Suppressor macrophage treated with lipopolysaccharide for 4 hours (primary cell): Measurements from ENCODE around the gene CDC42EP4.

Experiments used
- DNase-seq: peaks from one replicate; pipeline ENCODE4 v3.0.0-alpha.2; 2020

Gene CDC42EP4

GRCh38 chr17:73311781-73312641 lies at the start of gene CDC42EP4:
TSS of gene CDC42EP4 (minus strand) at chr17:73312001. CDS start at chr17:73286500, 25,501 bp downstream.
- peak; percentile 97 for DNase-seq

DNA sequence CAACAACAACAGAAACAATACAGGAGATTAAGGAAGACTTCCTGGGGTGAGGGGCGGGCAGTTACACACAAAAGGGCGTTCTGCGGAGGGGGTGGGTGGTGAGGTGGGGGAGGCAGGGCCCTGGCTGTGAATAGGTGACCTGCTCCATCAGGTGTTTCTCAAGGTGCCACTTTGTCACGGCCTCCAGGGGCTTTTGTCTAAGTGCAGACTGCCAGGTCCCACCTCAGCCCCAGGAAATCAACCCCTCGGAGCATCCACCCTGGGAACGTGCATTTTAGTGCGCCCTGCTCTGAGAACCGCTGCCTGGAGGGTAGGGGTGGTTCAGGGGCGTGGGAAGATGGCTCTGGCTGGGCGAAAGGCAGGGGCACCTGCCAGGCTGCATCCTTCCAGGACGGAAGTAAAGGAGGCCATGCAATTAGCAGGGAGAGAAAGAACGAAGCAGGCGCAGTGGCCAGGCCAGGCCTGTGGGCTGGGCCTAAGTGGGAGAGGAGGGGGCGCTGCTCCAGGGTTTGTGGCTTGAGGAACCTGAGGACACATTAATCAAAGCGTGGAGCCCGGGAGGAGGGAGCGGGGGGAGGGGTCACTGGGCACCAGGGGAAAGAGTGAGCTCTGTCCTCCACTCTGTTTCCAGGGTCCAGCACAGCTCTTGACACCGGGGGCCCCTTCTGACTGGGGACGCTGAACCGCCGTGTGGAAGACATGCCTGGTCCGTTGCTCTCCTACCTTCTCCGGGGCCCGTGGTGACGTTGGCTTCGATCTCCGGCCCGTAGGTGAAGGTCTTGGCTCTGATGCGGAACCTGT lies 49.4 kb upstream of the CDC42EP4 start:
- no peak for DNase-seq

GRCh38 chr17:73359987-73360410 lies 48.2 kb upstream of the CDC42EP4 start:
- DNase-seq, result peak; percentile 7

- no peak for DNase-seq
These were observed 47.6 kb upstream of the CDC42EP4 start for GRCh38 chr17:73359352-73359751.

DNA sequence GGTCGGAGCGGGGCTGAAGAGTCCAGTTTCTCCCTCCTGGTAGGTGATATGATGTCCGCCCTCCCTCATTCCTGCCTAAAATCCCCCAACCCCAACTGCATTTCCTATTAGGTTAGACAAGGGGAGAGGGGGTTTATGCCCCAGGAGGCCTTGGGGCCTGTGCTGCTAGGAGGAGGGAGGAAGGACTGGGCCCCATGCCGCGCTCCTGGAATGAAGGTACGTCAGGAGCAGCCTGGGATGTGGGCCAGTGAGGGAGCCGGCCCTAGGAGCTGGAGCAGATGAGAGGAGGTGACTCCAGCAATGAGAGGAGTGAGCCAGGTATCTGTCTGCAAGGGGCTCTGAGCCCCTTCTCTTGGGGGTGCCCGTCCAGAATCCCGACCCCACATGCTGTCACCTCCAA lies 46.9 kb upstream of the CDC42EP4 start:
- no peak for DNase-seq

DNA sequence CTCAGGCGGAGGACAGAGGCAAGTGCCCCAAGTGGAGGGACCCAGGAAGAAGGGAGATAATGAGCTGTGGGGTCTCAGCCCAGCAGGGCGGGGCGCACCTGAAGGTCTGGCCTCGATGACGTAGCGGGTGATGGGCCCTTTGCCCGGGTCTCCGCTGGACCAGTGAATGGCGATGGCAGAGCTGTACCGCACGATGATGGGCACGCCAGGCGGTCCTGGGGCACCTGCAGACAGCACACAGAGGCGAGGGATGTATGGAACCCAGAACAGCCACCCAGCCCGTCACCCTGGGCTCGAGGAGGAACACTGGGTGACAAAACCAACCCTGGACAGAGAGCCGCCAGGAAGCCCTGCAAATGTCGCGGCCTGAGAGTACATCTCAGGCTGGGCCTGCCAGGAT lies 46.2 kb upstream of the CDC42EP4 start:
- no peak for DNase-seq

- no peak for DNase-seq
These were observed 45.5 kb upstream of the CDC42EP4 start for GRCh38 chr17:73357318-73357717.

DNA sequence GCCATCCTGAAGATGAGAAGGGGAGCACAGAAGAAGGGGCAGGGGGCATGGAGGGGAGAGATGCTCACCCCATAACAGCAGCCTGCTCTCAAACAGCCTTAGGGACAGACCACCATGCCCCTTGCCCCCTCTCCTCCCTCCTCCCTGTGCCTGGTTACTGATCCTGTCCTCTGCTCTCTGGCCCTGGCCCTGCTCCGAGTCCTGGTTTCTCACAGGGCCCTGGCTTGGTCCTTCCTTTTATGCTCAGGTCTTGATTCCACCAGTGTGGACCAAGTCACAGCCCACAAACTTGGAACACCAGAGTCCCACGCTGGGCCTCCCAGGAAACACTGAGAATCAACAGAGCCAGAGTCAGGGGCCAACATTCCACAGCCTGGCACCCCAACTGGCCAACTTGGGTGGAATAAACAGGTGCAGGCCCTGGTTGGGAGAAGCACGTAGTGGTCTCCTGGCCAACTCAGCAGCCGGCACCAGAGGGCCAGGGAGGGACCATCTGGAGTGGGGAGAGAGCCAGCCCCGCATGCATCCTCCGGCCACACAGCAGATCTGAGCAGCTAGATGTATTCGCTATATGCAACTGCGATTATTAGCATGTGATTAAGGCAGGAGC lies 44.9 kb upstream of the CDC42EP4 start:
- no peak for DNase-seq

GRCh38 chr17:73354423-73355284 lies 42.9 kb upstream of the CDC42EP4 start:
- no peak for DNase-seq

- DNase-seq, result no peak
These were observed 40.5 kb upstream of the CDC42EP4 start for GRCh38 chr17:73352261-73352660.

DNA sequence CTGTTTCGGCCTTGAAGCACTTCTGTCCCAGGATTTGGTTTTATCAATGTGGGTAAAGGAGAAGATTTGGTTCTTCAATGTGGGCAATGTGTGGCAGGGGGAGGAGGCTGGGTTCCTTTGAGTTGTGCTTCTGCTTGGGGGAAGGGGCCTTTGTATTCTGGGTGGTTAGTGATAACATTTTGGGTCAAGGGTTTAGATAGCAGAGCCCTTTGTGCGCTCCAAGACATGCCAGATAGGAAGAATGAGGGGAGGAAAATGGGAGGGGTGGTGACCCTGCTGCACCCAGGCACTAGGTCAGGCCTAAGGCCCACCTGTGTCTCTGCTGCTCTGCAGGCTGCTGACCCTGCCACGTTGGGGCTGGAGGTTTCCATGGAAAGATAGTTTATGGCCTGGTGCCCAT lies 40.0 kb upstream of the CDC42EP4 start:
- DNase-seq, result no peak

DNA sequence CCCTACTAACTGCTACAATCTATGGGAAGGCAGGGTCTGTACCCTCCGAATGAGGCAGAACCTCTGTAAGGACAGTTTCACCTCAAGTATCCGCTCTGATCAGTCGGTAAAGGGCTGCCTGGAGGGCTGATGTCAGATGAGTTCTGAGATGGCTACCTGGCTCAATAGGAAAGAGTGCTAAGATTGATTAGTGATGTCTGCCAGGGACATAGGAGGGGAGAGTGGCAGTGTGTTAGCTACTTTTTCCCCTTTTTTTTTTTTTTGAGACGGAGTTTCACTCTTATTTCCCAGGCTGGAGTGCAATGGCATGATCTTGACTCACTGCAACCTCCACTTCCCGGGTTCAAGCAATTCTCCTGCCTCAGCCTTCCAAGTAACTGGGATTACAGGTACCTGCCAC lies 39.1 kb upstream of the CDC42EP4 start:
- no peak for DNase-seq

DNA sequence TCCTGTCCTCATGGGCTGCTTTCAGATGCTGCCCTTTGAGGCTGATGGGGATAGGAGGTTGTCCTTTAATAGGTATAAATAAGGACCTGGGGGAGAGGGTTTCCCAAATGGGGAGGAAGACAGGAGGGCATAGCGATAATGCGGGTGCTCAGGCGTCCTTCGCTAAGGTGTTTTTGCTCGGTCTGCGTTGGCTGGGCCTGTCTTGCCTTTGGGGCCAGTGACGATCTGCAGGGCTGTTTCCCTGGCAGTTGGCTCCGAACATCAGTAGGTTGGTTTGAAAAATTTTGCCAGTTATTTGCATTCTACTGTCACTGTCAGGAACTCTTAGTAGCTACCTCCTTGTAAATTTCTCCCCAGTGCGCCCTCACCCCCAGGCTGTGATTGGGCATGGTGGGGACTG lies 37.8 kb upstream of the CDC42EP4 start:
- DNase-seq, result no peak

GRCh38 chr17:73349138-73349537 lies 37.3 kb upstream of the CDC42EP4 start:
- DNase-seq, result no peak

- DNase-seq, result no peak
These were observed 37.0 kb upstream of the CDC42EP4 start for GRCh38 chr17:73348829-73349095.

- DNase-seq, result no peak
These were observed 36.4 kb upstream of the CDC42EP4 start for GRCh38 chr17:73348018-73348828.

GRCh38 chr17:73347351-73347750 lies 35.5 kb upstream of the CDC42EP4 start:
- DNase-seq, result no peak

GRCh38 chr17:73346501-73347162 lies 34.8 kb upstream of the CDC42EP4 start:
- no peak for DNase-seq

DNA sequence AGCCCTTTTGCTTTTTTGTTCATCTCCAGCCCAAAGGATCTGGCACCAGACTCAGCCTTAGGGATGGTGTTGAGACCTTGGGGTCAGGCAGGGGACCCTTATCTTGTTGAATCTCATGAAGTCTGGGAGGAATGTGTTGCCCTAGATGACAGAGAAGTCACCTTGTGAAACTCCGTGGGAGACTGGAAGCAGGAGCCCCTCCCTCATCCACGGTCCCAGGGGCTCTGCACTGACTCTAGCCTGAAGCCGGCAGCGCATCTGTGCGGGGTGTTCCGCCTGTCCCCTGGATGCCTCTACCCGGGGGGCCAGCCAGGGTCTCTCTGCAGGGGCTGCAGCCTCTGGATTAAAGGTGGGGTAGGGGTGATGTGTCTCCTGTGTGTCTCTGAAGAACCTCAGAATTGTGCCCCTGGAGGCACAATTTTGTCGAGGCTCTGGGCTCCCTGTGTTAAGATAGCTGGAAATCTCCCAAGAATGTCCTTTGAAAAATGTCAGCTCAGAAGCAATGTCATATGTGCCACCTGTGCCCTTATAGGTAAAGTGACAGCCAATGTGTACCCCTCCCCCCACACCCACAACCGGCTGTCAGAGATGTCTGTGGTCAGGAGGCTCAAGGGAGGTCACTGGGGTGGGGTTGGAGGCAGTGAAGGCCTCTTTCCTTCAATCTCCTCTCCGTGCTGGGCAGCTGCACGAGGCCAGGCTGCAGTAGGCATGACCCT lies 32.1 kb upstream of the CDC42EP4 start:
- DNase-seq, result no peak

GRCh38 chr17:73343168-73343634 lies 31.4 kb upstream of the CDC42EP4 start:
- DNase-seq, result no peak
